ENCODE data around the gene ARV1. TPM values are rescaled to one million over a fixed set of nuclear protein-coding genes. Genes with fewer than 3 reads are reported as not detected.
"Not testable (repeated sequence)": the region's sequence is repeated elsewhere in the genome, so short reads cannot be mapped to it uniquely, and the experiment has no call there.

ARV1 gene
- total RNA-seq, 1 donor from 2014 or later = 10.6 TPM

- no peak for TF ChIP-seq CTCF (IDR thresholded peaks at IDR 0.05; ENCODE audit: unreplicated experiment)
- H3K27me3 Mint-ChIP-seq (ENCODE audit: low read depth) = no peaks in the 10 kb centered on the region
- no peaks in the 10 kb centered on the region for H3K4me1 Mint-ChIP-seq
- peaks cover 20% of the 10 kb centered on the region for H3K36me3 Mint-ChIP-seq
- H3K4me3 Mint-ChIP-seq = no peak overlapping the region
- H3K9me3 Mint-ChIP-seq = no peaks in the 10 kb centered on the region
- no peak for DNase-seq (ENCODE audit: low spot score in 2 of 2, unreplicated experiment in 2 of 2)
- H3K27ac Mint-ChIP-seq = no peak overlapping the region
Observed at GRCh38 chr1:231020139-231020601, 41.3 kb downstream of the ARV1 start.

DNA sequence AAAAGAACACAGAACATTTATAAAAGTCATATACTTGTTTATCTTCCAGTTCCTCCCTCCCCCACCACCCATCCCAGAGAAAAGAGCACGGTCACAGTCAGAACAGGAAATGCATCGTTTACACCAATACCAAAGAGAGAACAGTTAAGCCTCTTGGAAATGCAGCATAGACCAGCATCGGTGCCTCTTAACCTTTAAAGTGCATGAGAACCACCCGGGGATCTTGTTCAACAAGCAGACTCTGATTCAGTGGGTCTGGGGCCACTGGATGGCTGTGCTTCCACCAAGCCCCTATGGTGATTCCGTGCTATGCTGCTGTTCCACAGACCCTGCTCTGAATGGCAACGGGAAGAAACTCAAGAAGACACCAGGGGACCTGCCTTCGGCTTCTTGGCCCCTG is 41.9 kb downstream of the ARV1 start:
- Mint-ChIP-seq H3K27ac (no peak overlapping the region), H3K36me3 (peaks cover 20% of the 10 kb centered on the region), H3K27me3 (ENCODE audit: low read depth) (no peaks in the 10 kb centered on the region), H3K9me3 (no peaks in the 10 kb centered on the region), H3K4me1 (no peaks in the 10 kb centered on the region), H3K4me3 (no peak overlapping the region)
- no peak for DNase-seq (ENCODE audit: low spot score in 2 of 2, unreplicated experiment in 2 of 2)
- no peak for TF ChIP-seq CTCF (IDR thresholded peaks at IDR 0.05; ENCODE audit: unreplicated experiment)

- no peak for TF ChIP-seq CTCF (IDR thresholded peaks at IDR 0.05; ENCODE audit: unreplicated experiment)
Observed at GRCh38 chr1:231021540-231022031, 42.7 kb downstream of the ARV1 start.

GRCh38 chr1:231022543-231022942 is 43.6 kb downstream of the ARV1 start:
- H3K36me3 Mint-ChIP-seq = peaks cover 20% of the 10 kb centered on the region
- H3K4me3 Mint-ChIP-seq; DNase-seq (ENCODE audit: low spot score in 2 of 2, unreplicated experiment in 2 of 2); H3K27ac Mint-ChIP-seq; H3K4me1 Mint-ChIP-seq; H3K9me3 Mint-ChIP-seq; H3K27me3 Mint-ChIP-seq (ENCODE audit: low read depth): not testable (repeated sequence)

More at GRCh38 chr1:231021540-231022031, 42.7 kb downstream of the ARV1 start:
- Mint-ChIP-seq H3K4me3 (no peak overlapping the region), H3K27ac (no peak overlapping the region), H3K27me3 (ENCODE audit: low read depth) (no peaks in the 10 kb centered on the region), H3K36me3 (peaks cover 20% of the 10 kb centered on the region), H3K9me3 (no peaks in the 10 kb centered on the region), H3K4me1 (no peaks in the 10 kb centered on the region)
- DNase-seq (ENCODE audit: low spot score in 2 of 2, unreplicated experiment in 2 of 2) = no peak

GRCh38 chr1:231023150-231023549 is 44.3 kb downstream of the ARV1 start:
- Mint-ChIP-seq H3K4me1 (no peaks in the 10 kb centered on the region), H3K27ac (no peak overlapping the region), H3K27me3 (ENCODE audit: low read depth) (no peaks in the 10 kb centered on the region), H3K9me3 (no peaks in the 10 kb centered on the region), H3K36me3 (peaks cover 17% of the 10 kb centered on the region), H3K4me3 (no peak overlapping the region)
- no peak for DNase-seq (ENCODE audit: low spot score in 2 of 2, unreplicated experiment in 2 of 2)
- no peak for TF ChIP-seq CTCF (IDR thresholded peaks at IDR 0.05; ENCODE audit: unreplicated experiment)

GRCh38 chr1:231026576-231026975 is 47.7 kb downstream of the ARV1 start:
- DNase-seq (ENCODE audit: low spot score in 2 of 2, unreplicated experiment in 2 of 2) = no peak
- Mint-ChIP-seq H3K27me3 (ENCODE audit: low read depth) (no peaks in the 10 kb centered on the region), H3K4me1 (no peaks in the 10 kb centered on the region), H3K9me3 (no peaks in the 10 kb centered on the region), H3K27ac (no peak overlapping the region), H3K36me3 (peaks cover 7% of the 10 kb centered on the region), H3K4me3 (no peak overlapping the region)
- TF ChIP-seq CTCF (IDR thresholded peaks at IDR 0.05; ENCODE audit: unreplicated experiment) = no peak
